ENCODE results near the gene RNF220.
A peak's percentile ranks its signal among the peaks of the same experiment; 100 is the strongest.

Gene RNF220

GRCh38 chr1:44594871-44595735, 190.0 kb downstream of the RNF220 start:
- no peak overlapping the region for H3K27ac ChIP-seq (ENCODE audit: low read depth, low read length)
- TF ChIP-seq, protein P1, sequence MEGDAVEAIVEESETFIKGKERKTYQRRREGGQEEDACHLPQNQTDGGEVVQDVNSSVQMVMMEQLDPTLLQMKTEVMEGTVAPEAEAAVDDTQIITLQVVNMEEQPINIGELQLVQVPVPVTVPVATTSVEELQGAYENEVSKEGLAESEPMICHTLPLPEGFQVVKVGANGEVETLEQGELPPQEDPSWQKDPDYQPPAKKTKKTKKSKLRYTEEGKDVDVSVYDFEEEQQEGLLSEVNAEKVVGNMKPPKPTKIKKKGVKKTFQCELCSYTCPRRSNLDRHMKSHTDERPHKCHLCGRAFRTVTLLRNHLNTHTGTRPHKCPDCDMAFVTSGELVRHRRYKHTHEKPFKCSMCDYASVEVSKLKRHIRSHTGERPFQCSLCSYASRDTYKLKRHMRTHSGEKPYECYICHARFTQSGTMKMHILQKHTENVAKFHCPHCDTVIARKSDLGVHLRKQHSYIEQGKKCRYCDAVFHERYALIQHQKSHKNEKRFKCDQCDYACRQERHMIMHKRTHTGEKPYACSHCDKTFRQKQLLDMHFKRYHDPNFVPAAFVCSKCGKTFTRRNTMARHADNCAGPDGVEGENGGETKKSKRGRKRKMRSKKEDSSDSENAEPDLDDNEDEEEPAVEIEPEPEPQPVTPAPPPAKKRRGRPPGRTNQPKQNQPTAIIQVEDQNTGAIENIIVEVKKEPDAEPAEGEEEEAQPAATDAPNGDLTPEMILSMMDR (IDR thresholded peaks at IDR 0.05; ENCODE audit: low read depth, low read length, poor library complexity, severe bottlenecking): peak; percentile 97
- TF ChIP-seq EZH2phosphoT487 (IDR thresholded peaks at IDR 0.05; ENCODE audit: borderline replicate concordance, low read length): no peak
- no peaks in the 10 kb centered on the region for H3K9me2 ChIP-seq (replicated peaks; ENCODE audit: control insufficient read depth, low read length)
- no peaks in the 10 kb centered on the region for H3K79me2 ChIP-seq (ENCODE audit: control insufficient read depth, low read length)
- H3K4me2 ChIP-seq (ENCODE audit: low read length): no peak overlapping the region
- no peaks in the 10 kb centered on the region for H3K9me3 ChIP-seq (ENCODE audit: control insufficient read depth, insufficient read depth, low read length)
- H3F3A ChIP-seq (ENCODE audit: control insufficient read depth, insufficient read depth): no peaks in the 10 kb centered on the region
- no peak overlapping the region for H3K4me3 ChIP-seq (ENCODE audit: low read length)
- H3K4me1 ChIP-seq (ENCODE audit: control insufficient read depth, low read length): no peaks in the 10 kb centered on the region
- H4K20me1 ChIP-seq (ENCODE audit: control insufficient read depth, insufficient read depth, low read depth, low read length): no peaks in the 10 kb centered on the region
- H3K27me3 ChIP-seq (ENCODE audit: control insufficient read depth, low read length): peaks cover 8% of the 10 kb centered on the region; the same call in 1 of the 2 replicates
- H3K36me3 ChIP-seq (ENCODE audit: control insufficient read depth, low read length): no peaks in the 10 kb centered on the region

DNA sequence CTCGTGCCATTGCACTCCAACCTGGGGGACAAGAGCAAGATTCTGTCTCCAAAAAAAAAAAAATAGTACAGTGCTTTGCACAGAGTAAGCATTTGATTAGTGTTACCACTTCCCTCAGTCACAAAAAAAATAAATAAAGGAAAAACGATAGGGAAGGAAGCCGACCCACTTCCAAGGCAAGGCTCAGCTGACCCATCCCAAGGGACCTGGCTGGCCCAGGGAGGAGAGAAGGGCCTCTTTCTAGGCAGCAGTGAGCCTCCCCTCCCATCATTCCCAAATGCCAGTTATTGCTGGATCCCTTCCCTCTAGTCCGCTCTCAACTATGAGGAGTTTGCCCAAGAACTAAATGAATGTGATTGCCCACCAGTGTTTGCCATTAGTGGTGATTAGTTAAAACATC, 191.5 kb downstream of the RNF220 start:
- Histone ChIP-seq H3K4me1 (ENCODE audit: control insufficient read depth, low read length) (no peaks in the 10 kb centered on the region), H3F3A (ENCODE audit: control insufficient read depth, insufficient read depth) (no peaks in the 10 kb centered on the region), H3K79me2 (ENCODE audit: control insufficient read depth, low read length) (no peaks in the 10 kb centered on the region), H3K9me3 (ENCODE audit: control insufficient read depth, insufficient read depth, low read length) (no peaks in the 10 kb centered on the region), H3K36me3 (ENCODE audit: control insufficient read depth, low read length) (no peaks in the 10 kb centered on the region), H3K4me3 (ENCODE audit: low read length) (no peak overlapping the region), H3K27me3 (ENCODE audit: control insufficient read depth, low read length) (peaks cover 11% of the 10 kb centered on the region; the same call in 1 of the 2 replicates), H3K27ac (ENCODE audit: low read depth, low read length) (no peak overlapping the region), H3K4me2 (ENCODE audit: low read length) (no peak overlapping the region), H3K9me2 (replicated peaks; ENCODE audit: control insufficient read depth, low read length) (no peaks in the 10 kb centered on the region), H4K20me1 (ENCODE audit: control insufficient read depth, insufficient read depth, low read depth, low read length) (no peaks in the 10 kb centered on the region)
- TF ChIP-seq EZH2phosphoT487 (IDR thresholded peaks at IDR 0.05; ENCODE audit: borderline replicate concordance, low read length): no peak
- TF ChIP-seq, protein P1 (IDR thresholded peaks at IDR 0.05; ENCODE audit: low read depth, low read length, poor library complexity, severe bottlenecking): no peak

GRCh38 chr1:44598167-44598566, 193.1 kb downstream of the RNF220 start:
- Histone ChIP-seq H4K20me1 (ENCODE audit: control insufficient read depth, insufficient read depth, low read depth, low read length) (no peaks in the 10 kb centered on the region), H3K4me2 (ENCODE audit: low read length) (no peak overlapping the region), H3K27ac (ENCODE audit: low read depth, low read length) (no peak overlapping the region), H3K9me2 (replicated peaks; ENCODE audit: control insufficient read depth, low read length) (no peaks in the 10 kb centered on the region), H3K4me1 (ENCODE audit: control insufficient read depth, low read length) (no peaks in the 10 kb centered on the region), H3F3A (ENCODE audit: control insufficient read depth, insufficient read depth) (no peaks in the 10 kb centered on the region), H3K4me3 (ENCODE audit: low read length) (no peak overlapping the region), H3K9me3 (ENCODE audit: control insufficient read depth, insufficient read depth, low read length) (no peaks in the 10 kb centered on the region), H3K36me3 (ENCODE audit: control insufficient read depth, low read length) (no peaks in the 10 kb centered on the region), H3K27me3 (ENCODE audit: control insufficient read depth, low read length) (peaks cover 18% of the 10 kb centered on the region; the same call in 1 of the 2 replicates), H3K79me2 (ENCODE audit: control insufficient read depth, low read length) (no peaks in the 10 kb centered on the region)
- TF ChIP-seq, protein P1 (IDR thresholded peaks at IDR 0.05; ENCODE audit: low read depth, low read length, poor library complexity, severe bottlenecking): no peak
- no peak for TF ChIP-seq EZH2phosphoT487 (IDR thresholded peaks at IDR 0.05; ENCODE audit: borderline replicate concordance, low read length)
